Stimulated activated CD4-positive, alpha-beta T cell treated with anti-CD3 and anti-CD28 coated beads, TNF-alpha, amount 100 ng/mL, for 1 hour (primary cell): ENCODE measurements around the gene PIP5K1C.
"Not testable (repeated sequence)": the region's sequence is repeated elsewhere in the genome, so short reads cannot be mapped to it uniquely, and the experiment has no call there.

ENCODE experiments used
- DNase-seq, 3 donors: peaks; one replicate each; pipeline ENCODE4 v3.0.0-alpha.2; 2020; ENCODE audit warnings: low read depth in 3 of 3, low spot score in 1 of 3

The PIP5K1C gene

GRCh38 chr19:3591876-3592613 is 108.2 kb downstream of the PIP5K1C start:
- no peak for DNase-seq

GRCh38 chr19:3590991-3591659 is 109.1 kb downstream of the PIP5K1C start:
- no peak for DNase-seq

GRCh38 chr19:3589949-3590348 is 110.3 kb downstream of the PIP5K1C start:
- DNase-seq, result no peak

- DNase-seq, result no peak
Measured at GRCh38 chr19:3589439-3589838, 110.8 kb downstream of the PIP5K1C start.

- DNase-seq, result no peak
Measured at GRCh38 chr19:3586707-3587346, 113.4 kb downstream of the PIP5K1C start.

- DNase-seq, result peak in 1 of 3 donors; percentile 42
Measured at GRCh38 chr19:3586127-3586626, 114.1 kb downstream of the PIP5K1C start.

GRCh38 chr19:3585301-3586126 is 114.8 kb downstream of the PIP5K1C start, which contains the start of gene GIPC3:
TSS of gene GIPC3 (plus strand) at chr19:3585478. CDS start at chr19:3585598, 120 bp downstream.
- no peak for DNase-seq

- not testable (repeated sequence) for DNase-seq
Measured at GRCh38 chr19:3584036-3584802, 116.0 kb downstream of the PIP5K1C start.

- DNase-seq, result not testable (repeated sequence)
Measured at GRCh38 chr19:3581792-3582191, 118.5 kb downstream of the PIP5K1C start.
